Erythroblast (primary cell): ENCODE measurements around the gene RNU1-4.
"Not testable (repeated sequence)": the region's sequence is repeated elsewhere in the genome, so short reads cannot be mapped to it uniquely, and the experiment has no call there.

Experiments
- GATA1 ChIP-seq: IDR thresholded peaks from 2 replicates; pipeline ENCODE4 v1.6.1; 2011; ENCODE audit warnings: low read depth, mild to moderate bottlenecking, control low read depth, low read length, moderate library complexity
- POLR2A ChIP-seq: IDR thresholded peaks from 2 replicates; pipeline ENCODE4 v1.6.1; 2011; ENCODE audit warnings: mild to moderate bottlenecking, low read length

DNA sequence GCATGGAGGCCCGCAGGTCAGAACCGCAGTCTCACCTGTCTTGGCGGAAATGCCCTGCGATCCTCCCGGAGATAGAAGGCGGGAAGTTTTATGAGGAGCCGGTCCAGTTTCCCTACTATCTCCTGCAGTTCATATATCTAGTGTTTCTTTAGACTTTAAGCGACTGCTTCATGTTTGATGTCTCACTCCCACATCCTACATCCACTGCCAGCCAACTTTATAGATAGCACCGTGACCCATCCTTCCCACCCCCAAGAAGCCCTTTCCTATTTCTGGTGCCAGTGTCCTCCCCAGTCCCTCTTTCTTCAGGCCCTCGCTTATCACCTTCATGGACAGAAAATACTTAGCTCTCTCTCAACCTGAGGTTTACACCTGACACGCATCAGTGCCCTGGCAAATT, 914 bp downstream of the RNU1-4 start:
- TF ChIP-seq POLR2A, GATA1: not testable (repeated sequence)
